Body of pancreas (tissue), 4 donors: Measurements from ENCODE around the gene FGG. TPM values are rescaled to one million over a fixed set of nuclear protein-coding genes. Genes with fewer than 3 reads are reported as not detected.
A peak's percentile ranks its signal among the peaks of the same experiment; 100 is the strongest.

Experiments used
- ATAC-seq: fragments of 150-250 bp; one replicate; pipeline ENCODE4 v1.9.1; 2016
- DNase-seq, 4 donors: peaks; one replicate each; pipeline ENCODE4 v3.0.0-alpha.2; 2019
- H3K27ac ChIP-seq, 4 donors: fragments of 200-600 bp; sonication (generic); 1 replicate in 3 of 4; 2 replicates in 1 of 4; pipeline versions ENCODE4 v1.5.1 to v1.6.1; 2016 to 2019; ENCODE audit warnings: mild to moderate bottlenecking in 1 of 4, mixed read lengths in 1 of 4, moderate library complexity in 1 of 4
- H3K27me3 ChIP-seq, 2 donors: fragments of 200-600 bp; sonication (generic); one replicate each; pipeline ENCODE4 v1.6.0; 2016; ENCODE audit warnings: mild to moderate bottlenecking in 1 of 2
- H3K36me3 ChIP-seq, 2 donors: fragments of 200-600 bp; sonication (generic); replicated peaks in 1 of 2; 2 replicates each; pipeline ENCODE4 v1.5.1; 2016; ENCODE audit warnings: low read depth in 2 of 2; ENCODE audit not compliant: insufficient read depth in 1 of 2
- H3K4me1 ChIP-seq: fragments of 200-600 bp; sonication (generic); one replicate; pipeline ENCODE4 v1.6.0; 2016
- H3K4me3 ChIP-seq, 2 donors: fragments of 200-600 bp; sonication (generic); 1 replicate in 1 of 2; 2 replicates in 1 of 2; pipeline ENCODE4 v1.5.1; 2016 to 2019
- H3K9me3 ChIP-seq, 3 donors: fragments of 200-600 bp; sonication (generic); 1 replicate in 2 of 3; 2 replicates in 1 of 3; pipeline ENCODE4 v1.5.1; 2016
- CTCF ChIP-seq, 7 experiments: fragments of 450-650 bp in 4 of 7; fragments of 200-600 bp in 3 of 7; sonication (generic) in 3 of 7; IDR thresholded peaks; one replicate each; pipeline ENCODE4 v1.5.1; 2016 to 2019; ENCODE audit warnings: antibody characterized with exemption in 7 of 7
- POLR2A ChIP-seq, 3 donors: fragments of 450-650 bp; IDR thresholded peaks; one replicate each; pipeline ENCODE4 v1.6.1; 2016; ENCODE audit warnings: antibody characterized with exemption in 3 of 3, mild to moderate bottlenecking in 2 of 3
- WGBS, 2 donors: methylation state at CpG; one replicate each; pipeline ENCODE4 v1.1.5; 2017; 5-methylcytosine and 5-hydroxymethylcytosine counted together
- intact Hi-C: fragments of 100-400 bp; cut with DNase I; formaldehyde crosslinking; loops from one replicate; pipeline ENCODE4 v1.15.1; 2023
- total RNA-seq, 2 donors: library from RNA; depleted of rRNA; stranded (reverse); fragments of >200 nt; gene quantifications; one replicate each; pipeline ENCODE4 v1.1.0, GENCODE V29; 2016

FGG gene
- total RNA-seq, 2 donors from 2014 or later, result not detected

DNA sequence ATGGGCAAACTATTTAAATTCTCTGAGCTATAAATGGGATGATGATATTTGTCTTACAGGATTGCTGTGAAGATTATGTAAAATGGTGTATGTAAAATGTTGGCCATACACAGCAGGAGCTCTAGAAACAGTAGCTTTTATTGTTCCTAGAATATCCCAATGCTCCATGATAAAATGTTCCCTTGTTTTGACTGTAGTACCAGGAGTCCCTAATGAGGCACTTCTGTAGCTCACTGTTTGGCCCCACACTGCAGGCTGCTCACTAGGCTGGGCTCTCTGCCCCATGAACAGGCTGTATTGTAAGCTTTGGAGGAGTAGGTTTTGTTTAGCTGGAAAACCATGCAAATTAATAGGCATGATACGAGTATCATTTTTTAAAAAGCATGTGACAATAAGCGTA lies 18.6 kb downstream of the FGG start:
- no peaks in the 10 kb centered on the region for H3K36me3 ChIP-seq
- H3K27ac ChIP-seq, result no peak overlapping the region
- no peak for TF ChIP-seq CTCF (IDR thresholded peaks at IDR 0.05)
- TF ChIP-seq POLR2A (IDR thresholded peaks at IDR 0.05), result no peak
- H3K4me3 ChIP-seq, result no peak overlapping the region
- no peaks in the 10 kb centered on the region for H3K9me3 ChIP-seq
- H3K27me3 ChIP-seq, result no peaks in the 10 kb centered on the region
- H3K4me1 ChIP-seq, result peaks cover 9% of the 10 kb centered on the region
- DNase-seq, result no peak
- intact Hi-C loops, result no loop called here
- no peak for ATAC-seq
- 54 to 75% methylated on average over 2 of the region's 2 CpGs for WGBS, 2 donors

DNA sequence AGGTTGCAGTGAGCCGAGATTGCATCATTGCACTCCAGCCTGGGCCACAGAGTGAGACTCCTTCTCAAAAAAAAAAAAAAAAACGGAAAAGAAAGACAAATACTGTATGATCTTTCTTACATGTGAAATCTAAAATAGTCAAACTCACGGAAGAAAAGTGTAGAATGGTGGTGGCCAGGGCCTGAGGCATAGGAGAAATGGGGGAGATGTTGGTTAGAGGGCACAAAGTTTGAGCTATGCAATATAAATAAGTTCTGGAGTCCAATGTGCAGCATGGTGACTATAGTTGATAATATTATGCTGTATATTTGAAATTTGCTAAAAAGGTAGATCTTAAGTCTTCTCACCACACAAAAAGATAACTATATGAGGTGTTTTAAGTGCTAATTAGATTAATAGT lies 20.6 kb downstream of the FGG start:
- Histone ChIP-seq H3K27me3 (no peaks in the 10 kb centered on the region), H3K27ac (no peak overlapping the region), H3K36me3 (no peaks in the 10 kb centered on the region), H3K9me3 (no peaks in the 10 kb centered on the region), H3K4me3 (no peak overlapping the region), H3K4me1 (peaks cover 9% of the 10 kb centered on the region)
- ATAC-seq, result no peak
- intact Hi-C loops, result no loop called here
- DNase-seq, result no peak
- 66 to 76% methylated on average over 3 of the region's 3 CpGs for WGBS, 2 donors
- no peak for TF ChIP-seq POLR2A (IDR thresholded peaks at IDR 0.05)
- TF ChIP-seq CTCF (IDR thresholded peaks at IDR 0.05), result no peak

DNA sequence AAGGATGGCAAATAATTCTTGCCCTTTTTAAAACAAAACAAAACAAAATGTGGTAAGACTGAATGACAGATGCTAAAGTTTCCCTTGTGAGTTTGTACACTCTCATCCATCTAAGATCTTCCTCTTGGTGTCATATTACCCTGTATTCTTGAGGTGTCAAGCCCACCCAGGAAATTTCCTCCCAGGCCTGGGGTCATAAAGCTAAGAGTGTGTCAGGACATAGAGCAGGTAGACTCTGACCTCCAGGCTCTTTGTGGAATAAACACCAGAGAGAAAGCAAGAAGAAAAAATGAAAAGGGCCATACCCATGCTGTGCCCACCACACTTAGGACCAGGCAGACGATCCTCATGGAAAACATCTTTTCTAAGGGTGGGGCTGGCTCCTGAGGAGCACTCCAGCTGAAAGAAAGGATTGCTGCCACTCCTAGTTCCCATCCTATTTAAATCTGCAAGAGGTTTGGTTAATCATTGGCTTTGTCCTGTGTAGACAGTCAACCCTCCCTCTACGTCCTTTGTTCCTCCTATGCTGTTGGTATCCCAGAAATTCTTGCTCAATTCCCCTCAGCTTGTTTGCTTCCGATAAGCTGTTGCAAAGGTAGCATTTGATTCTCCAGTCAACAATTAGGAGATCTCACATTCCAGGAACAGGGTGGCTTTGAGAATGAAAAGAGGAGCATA lies 22.0 kb downstream of the FGG start, which contains the start of gene FGA:
Gene FGA, minus strand, starts transcription at position 414 of the 678 bp plus-strand sequence. Its CDS starts 55 bp downstream, at position 359.
- H3K9me3 ChIP-seq, result no peaks in the 10 kb centered on the region
- H3K4me3 ChIP-seq, result no peak within 1 kb of the TSS
- no peaks in the 10 kb centered on the region for H3K27me3 ChIP-seq
- peak; percentile 77 for ATAC-seq
- H3K36me3 ChIP-seq, result no peaks in the 10 kb centered on the region
- intact Hi-C loops, result no loop called here
- TF ChIP-seq CTCF (IDR thresholded peaks at IDR 0.05), result no peak
- no peak for TF ChIP-seq POLR2A (IDR thresholded peaks at IDR 0.05)
- DNase-seq, result peak in 1 of 4 donors; percentile 8
- peak within 1 kb of the TSS in 1 of 4 donors; percentile 23 for H3K27ac ChIP-seq
- peaks cover 9% of the 10 kb centered on the region for H3K4me1 ChIP-seq
- 21 to 30% methylated on average over 3 of the region's 3 CpGs for WGBS, 2 donors

DNA sequence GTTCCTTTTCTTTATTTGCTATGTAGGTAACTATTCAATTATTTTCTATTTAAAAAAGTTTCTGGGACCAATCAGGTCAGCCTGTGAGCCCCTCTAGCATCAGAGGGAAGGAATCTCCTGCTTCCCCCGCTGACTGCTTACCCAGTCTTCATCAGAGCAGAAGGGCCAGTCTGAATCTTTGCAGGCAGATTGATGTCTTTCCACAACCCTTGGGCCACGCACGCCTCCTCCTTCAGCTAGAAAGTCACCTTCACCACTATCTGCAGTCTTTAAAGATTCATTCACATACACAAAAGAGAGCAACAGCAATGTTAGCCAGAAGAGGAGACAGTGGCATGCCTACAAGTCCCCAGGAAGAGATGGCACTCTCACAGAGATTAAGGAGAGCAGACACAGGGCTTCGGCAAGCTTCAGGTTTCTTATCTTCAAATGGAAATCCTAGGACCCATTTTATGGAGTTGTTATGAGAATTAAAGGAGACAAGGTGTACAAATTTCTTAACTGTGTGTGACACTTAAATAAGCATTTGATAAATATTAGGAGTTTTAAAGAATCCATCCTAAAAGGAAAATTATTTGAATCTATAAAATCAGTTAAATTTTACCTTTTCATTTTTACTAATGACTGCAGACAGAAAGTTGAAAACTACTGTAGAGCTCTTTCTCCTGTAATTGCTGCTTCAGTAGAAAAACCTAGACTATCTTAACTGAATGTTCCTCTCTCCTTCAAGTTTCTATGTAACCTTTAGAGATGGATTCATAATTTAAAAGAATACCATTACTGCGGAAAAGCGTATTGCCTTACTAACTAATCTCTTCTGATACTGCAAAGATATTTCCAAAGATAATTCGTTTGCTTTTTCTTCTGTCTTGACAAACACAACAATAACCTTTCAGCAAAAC lies 22.9 kb downstream of the FGG start:
- no peak for TF ChIP-seq CTCF (IDR thresholded peaks at IDR 0.05)
- no peak for TF ChIP-seq POLR2A (IDR thresholded peaks at IDR 0.05)
- ATAC-seq (no peak), DNase-seq (no peak)
- peaks cover 9% of the 10 kb centered on the region for H3K4me1 ChIP-seq
- intact Hi-C loops, result no loop called here
- no peaks in the 10 kb centered on the region for H3K9me3 ChIP-seq
- H3K36me3 ChIP-seq, result no peaks in the 10 kb centered on the region
- no peak overlapping the region for H3K4me3 ChIP-seq
- H3K27ac ChIP-seq, result no peak overlapping the region
- 65% methylated on average over 7 of the region's 7 CpGs for WGBS, 2 donors
- H3K27me3 ChIP-seq, result no peaks in the 10 kb centered on the region
